Activated naive CD8-positive, alpha-beta T cell treated with anti-CD3 and anti-CD28 coated beads, Interleukin-2, amount 50 U/mL, for 24 hours (primary cell): ENCODE measurements around the gene WNT4.

ENCODE experiments used
- ATAC-seq: fragments of 150-1000 bp; cut with Tn5 transposase; one replicate; pipeline ENCODE4 v1.10.0; 2021
- DNase-seq: peaks from one replicate; pipeline ENCODE4 v3.0.0; 2021
- H3K27ac Mint-ChIP-seq: one replicate; pipeline ENCODE4 v1.8.0; 2021; ENCODE audit warnings: mild to moderate bottlenecking, mixed read lengths
- H3K27me3 Mint-ChIP-seq: one replicate; pipeline ENCODE4 v1.8.0; 2021; ENCODE audit warnings: mixed read lengths
- H3K36me3 Mint-ChIP-seq: one replicate; pipeline ENCODE4 v1.8.0; 2021; ENCODE audit warnings: low read depth, mixed read lengths
- H3K4me1 Mint-ChIP-seq: one replicate; pipeline ENCODE4 v1.8.0; 2021; ENCODE audit warnings: mixed read lengths
- H3K4me3 Mint-ChIP-seq: one replicate; pipeline ENCODE4 v1.8.0; 2021; ENCODE audit warnings: mild to moderate bottlenecking, moderate library complexity, mixed read lengths
- H3K9me3 Mint-ChIP-seq: one replicate; pipeline ENCODE4 v1.8.0; 2021; ENCODE audit warnings: mixed read lengths

Gene WNT4

DNA sequence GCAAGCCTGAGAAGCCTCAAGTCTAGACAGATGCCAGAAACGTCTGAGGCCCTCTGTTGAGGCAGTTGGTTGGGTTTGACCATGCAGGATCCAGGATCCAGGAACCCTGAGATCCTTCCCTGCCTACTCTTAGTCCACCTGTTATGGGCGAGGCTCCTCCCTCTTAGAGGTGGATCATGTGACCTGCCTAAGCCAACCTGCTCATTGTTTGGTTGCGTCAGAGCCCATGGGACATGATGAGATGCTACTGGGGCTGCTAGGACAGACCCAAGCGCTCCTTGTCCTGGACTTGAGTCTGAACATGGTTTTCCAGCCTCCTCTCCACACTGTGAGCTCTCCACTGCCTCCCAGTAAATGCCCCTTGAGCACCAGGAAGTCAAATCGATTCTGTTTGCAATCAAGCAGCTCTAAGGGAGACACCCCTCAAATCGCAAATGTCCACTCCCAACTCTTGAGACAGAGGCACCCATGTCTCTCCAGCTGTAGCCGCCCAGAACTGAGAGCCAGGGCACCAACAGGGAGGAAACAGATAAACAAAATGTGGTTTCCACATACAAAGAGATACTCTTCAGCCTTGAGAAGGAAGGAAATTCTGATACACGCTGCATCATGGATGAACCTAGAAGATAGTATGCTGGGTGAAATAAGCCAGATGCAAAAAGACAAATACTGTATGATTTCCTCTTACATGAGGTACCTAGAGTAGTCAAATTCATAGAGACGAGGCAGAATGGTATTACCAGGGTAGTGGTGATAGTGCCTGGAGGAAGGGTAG lies 31.7 kb upstream of the WNT4 start:
- peaks cover 14% of the 10 kb centered on the region for H3K27me3 Mint-ChIP-seq
- no peak overlapping the region for H3K4me3 Mint-ChIP-seq
- H3K27ac Mint-ChIP-seq, result no peak overlapping the region
- H3K4me1 Mint-ChIP-seq, result peaks cover 27% of the 10 kb centered on the region
- no peaks in the 10 kb centered on the region for H3K9me3 Mint-ChIP-seq
- no peak for ATAC-seq
- DNase-seq, result no peak
- H3K36me3 Mint-ChIP-seq, result no peaks in the 10 kb centered on the region

DNA sequence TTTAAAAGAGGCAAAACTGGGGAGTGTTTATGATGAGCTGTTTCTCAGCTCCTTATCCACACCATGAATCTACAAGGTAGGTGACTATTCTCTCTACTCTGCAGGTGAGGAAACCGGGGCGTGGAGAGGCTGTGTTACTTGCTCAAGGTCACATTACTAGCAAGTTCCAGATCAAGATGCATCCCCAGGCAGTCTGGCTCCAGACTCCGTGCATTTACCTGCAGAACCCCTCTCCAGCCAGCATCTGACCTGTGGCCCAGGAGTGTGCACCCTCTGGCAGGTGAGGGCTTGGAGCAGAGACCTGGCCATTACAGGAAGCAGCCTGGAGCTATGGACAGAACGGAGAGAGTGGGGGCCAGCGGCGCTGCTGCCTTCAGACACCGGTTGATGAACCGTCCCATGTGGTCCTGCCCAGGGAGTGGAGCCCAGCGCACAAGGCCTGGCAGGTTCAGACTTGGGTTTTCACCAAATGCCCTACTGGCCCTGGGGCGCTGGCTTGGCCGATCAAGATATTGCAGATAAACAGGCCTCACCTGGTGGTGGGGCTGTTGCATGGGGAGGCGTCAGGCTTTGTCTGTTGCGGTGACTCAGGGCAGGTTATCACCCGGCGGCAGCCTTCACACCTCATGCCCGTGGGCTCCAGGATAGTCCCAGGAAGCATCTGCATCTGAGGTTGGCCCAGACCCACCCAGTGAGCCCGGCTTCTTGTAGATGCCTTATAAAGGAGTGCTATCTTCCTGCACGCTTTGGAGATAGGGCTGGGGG lies 29.2 kb upstream of the WNT4 start:
- no peaks in the 10 kb centered on the region for H3K36me3 Mint-ChIP-seq
- no peak for DNase-seq
- no peaks in the 10 kb centered on the region for H3K9me3 Mint-ChIP-seq
- H3K27me3 Mint-ChIP-seq, result peaks cover 11% of the 10 kb centered on the region
- no peak for ATAC-seq
- no peak overlapping the region for H3K27ac Mint-ChIP-seq
- peaks cover 16% of the 10 kb centered on the region for H3K4me1 Mint-ChIP-seq
- no peak overlapping the region for H3K4me3 Mint-ChIP-seq

DNA sequence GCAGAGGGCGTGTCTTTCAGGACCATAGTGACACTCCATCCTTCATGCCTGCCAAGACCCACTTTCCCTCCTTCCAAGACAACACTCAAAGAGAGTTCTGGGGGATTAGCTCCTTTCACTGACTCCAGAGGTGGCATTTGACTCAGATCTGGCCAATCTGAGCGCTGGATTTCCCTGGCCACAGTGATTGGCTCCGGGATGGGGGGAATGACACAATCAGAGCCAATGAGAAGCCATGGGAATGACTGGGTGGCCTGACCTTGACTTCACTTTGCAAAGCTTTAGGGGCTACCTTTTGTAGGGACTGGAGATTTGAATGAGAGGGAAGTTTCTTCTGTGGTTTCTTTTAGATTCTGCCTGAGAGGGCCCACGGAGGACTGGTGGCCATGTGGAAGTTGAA lies 26.9 kb upstream of the WNT4 start:
- Mint-ChIP-seq H3K9me3 (no peaks in the 10 kb centered on the region), H3K4me3 (no peak overlapping the region), H3K36me3 (no peaks in the 10 kb centered on the region), H3K4me1 (no peaks in the 10 kb centered on the region), H3K27ac (no peak overlapping the region), H3K27me3 (peaks cover 3% of the 10 kb centered on the region)
- ATAC-seq, result no peak
- no peak for DNase-seq

DNA sequence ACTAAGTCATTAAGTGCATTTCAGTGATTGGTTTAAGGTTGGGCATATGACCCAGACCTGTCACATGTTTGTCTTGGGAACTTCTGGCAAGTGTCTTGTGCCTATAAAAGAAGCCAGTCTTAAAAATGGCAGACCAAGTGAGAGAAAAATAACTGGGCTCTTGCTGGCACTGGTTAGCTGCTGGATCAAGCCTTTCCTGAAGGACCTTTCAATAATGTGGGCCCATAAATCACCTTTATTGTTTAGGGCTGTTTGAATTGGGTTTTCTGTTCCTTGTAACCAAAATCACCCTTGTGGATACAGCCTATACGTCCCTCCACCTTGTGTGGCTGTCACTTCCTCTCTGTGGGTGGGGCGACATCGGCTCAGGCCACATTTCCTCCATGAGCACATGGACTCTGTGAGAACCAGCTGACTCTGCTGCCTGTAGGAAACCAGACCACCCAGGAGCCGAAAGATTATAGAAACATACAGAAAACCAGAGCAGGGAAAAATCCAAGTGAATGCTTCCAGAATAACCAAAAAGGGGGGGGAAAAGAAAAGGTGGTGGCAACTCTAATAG lies 25.6 kb upstream of the WNT4 start:
- ATAC-seq, result no peak
- no peak overlapping the region for H3K27ac Mint-ChIP-seq
- no peaks in the 10 kb centered on the region for H3K9me3 Mint-ChIP-seq
- DNase-seq, result no peak
- peaks cover 3% of the 10 kb centered on the region for H3K27me3 Mint-ChIP-seq
- H3K36me3 Mint-ChIP-seq, result no peaks in the 10 kb centered on the region
- H3K4me3 Mint-ChIP-seq, result no peak overlapping the region
- H3K4me1 Mint-ChIP-seq, result no peaks in the 10 kb centered on the region

DNA sequence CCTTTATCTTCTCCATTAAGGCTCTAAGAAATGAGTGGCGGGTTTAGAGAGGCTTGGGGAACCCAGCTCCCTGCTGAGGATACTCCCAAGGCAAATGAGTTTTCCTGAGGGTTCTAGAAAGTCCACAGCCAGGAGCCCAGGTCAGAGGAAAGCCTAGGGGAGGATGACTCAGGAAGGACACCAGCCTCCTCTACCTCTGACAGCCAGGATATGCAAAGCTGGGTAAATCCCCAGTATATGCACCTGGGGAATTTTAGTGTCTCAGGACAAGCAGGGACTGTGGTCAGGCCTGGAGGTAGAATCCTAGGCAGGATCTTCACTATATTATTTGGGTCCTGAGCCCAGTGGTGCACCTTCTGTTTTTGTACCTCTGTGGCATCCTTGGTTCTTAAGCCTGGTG lies 23.5 kb upstream of the WNT4 start:
- no peak overlapping the region for H3K4me3 Mint-ChIP-seq
- H3K9me3 Mint-ChIP-seq, result no peaks in the 10 kb centered on the region
- H3K27ac Mint-ChIP-seq, result no peak overlapping the region
- H3K4me1 Mint-ChIP-seq, result no peaks in the 10 kb centered on the region
- ATAC-seq (no peak), DNase-seq (no peak)
- no peaks in the 10 kb centered on the region for H3K36me3 Mint-ChIP-seq
- H3K27me3 Mint-ChIP-seq, result peaks cover 1% of the 10 kb centered on the region

DNA sequence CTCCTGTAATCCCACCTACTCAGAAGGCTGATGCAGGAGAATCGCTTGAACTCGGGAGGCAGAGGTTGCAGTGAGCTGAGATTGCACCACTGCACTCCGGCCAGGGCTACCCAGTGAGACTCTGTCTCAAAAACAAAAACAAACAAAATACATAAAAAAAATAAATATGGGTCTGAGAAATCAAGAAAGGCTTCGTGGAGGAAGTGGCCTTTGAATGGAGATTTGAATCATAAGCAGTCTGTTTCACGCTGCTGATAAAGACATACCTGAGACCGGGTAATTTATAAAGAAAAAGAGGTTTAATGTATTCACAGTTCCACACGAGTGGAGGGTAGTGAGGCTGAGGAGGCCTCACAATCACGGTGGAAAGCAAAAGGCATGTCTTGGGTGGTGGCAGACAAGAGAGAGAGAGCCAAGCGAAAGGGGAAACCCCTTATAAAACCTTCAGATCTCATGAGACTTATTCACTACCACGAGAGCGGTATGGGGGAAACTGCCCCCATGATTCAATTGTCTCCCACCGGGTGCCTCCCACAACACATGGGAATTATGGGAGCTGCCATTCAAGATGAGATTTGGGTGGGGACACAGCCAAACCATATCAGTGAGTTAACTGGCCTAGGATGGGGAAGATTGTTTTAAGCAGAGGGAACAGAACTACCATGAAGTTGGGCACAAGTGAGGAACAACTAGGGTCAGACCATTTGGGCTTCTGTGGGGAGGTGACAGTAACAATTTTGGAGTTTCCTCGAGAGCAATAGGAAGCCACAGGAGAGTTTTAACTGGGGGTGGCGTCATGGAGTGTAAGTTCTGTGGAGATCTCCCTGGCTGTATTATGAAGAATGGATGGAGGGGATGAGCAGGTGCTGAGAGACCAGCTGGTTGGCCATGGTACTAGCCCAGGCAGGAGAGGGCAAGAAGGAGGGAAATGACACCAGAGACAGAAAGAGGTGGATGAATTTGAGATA lies 22.2 kb upstream of the WNT4 start:
- Mint-ChIP-seq H3K4me3 (no peak overlapping the region), H3K27me3 (no peaks in the 10 kb centered on the region), H3K36me3 (no peaks in the 10 kb centered on the region), H3K4me1 (no peaks in the 10 kb centered on the region), H3K27ac (no peak overlapping the region), H3K9me3 (no peaks in the 10 kb centered on the region)
- DNase-seq, result no peak
- ATAC-seq, result no peak

DNA sequence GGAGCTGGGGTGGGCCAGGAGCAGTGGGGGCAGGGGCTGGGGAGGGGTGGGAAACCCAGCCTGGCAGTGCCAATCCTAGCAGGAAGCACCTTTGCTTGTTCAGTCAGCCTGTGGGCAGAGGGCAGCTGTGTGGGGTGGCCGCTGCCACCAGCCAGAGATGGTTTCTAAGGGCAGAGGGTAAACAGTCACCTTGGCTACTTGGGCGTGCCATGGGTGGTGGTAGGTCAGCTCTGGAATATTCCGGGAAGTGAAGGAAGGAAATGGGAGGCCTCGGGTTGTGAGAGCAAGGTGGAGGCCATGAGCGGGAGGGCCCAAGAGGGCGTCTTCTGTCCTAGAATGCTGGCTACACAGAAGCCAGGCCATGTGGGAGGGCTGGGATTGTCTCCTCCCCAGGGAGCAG lies 20.7 kb upstream of the WNT4 start:
- Mint-ChIP-seq H3K27ac (no peak overlapping the region), H3K4me1 (no peaks in the 10 kb centered on the region), H3K36me3 (no peaks in the 10 kb centered on the region), H3K9me3 (no peaks in the 10 kb centered on the region), H3K27me3 (no peaks in the 10 kb centered on the region), H3K4me3 (no peak overlapping the region)
- DNase-seq, result no peak
- ATAC-seq, result no peak

DNA sequence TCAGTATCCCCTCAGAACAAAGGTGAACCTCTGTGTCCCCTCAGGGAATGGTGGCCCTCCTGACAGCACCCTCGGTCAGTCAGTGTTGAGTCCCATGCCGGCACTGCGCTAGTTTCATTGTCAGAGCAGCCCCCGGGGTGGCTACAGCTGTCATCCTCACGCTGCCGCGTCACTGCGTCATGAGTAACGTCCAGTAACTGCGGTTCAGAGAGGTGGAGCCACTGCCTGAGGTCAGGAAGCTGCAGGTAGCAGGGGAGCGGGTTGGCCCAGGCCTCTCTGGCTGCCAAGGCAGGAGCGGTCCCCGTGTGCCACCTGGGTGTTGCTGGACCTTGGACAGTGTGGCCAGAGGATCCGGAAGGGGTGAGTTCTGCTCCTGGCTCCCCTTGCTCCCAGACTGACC lies 20.2 kb upstream of the WNT4 start:
- DNase-seq (no peak), ATAC-seq (no peak)
- Mint-ChIP-seq H3K27me3 (no peaks in the 10 kb centered on the region), H3K4me1 (no peaks in the 10 kb centered on the region), H3K9me3 (no peaks in the 10 kb centered on the region), H3K27ac (no peak overlapping the region), H3K4me3 (no peak overlapping the region), H3K36me3 (no peaks in the 10 kb centered on the region)

DNA sequence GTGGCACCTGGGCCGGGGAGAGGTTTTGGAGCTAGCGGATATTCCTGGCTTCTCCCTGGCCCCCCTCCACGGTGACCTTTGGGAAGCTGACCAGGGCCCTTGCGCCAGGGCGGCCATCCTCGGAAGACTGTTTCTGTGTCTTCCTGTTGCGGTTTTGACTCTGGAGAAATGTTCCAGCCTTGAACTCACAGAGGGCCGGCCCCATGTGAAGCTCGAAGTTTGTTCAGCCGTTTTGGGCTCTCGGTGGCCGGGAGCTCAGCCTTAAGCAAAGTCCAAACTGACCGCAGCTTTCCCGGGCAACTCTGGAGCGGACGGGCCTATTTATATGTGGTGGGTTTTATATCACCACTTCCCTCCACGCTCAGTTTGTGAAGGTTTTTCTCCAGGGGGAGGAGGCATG lies 17.0 kb upstream of the WNT4 start:
- DNase-seq, result no peak
- no peaks in the 10 kb centered on the region for H3K36me3 Mint-ChIP-seq
- no peak overlapping the region for H3K4me3 Mint-ChIP-seq
- H3K27ac Mint-ChIP-seq, result no peak overlapping the region
- H3K9me3 Mint-ChIP-seq, result no peaks in the 10 kb centered on the region
- H3K27me3 Mint-ChIP-seq, result peaks cover 7% of the 10 kb centered on the region
- no peak for ATAC-seq
- no peaks in the 10 kb centered on the region for H3K4me1 Mint-ChIP-seq

DNA sequence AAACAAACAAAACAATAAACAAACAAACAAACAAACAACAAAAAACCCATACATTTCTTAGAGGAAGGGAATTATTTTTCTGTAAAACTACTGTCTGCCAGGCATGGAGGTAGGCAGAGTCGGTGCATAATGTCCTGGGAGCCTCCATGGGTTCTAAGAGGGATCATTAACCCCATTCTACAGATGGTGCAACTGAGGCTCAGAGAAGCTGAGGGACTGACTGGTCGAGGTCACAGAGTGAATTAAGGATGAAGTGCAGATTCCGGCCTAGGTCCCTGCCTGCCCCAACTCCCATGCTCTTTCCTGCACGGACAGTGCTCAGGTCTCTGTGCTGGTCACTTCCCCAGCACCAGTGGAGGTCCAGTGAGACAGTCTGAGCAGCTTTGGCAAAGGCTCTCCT lies 15.8 kb upstream of the WNT4 start:
- Mint-ChIP-seq H3K27me3 (peaks cover 8% of the 10 kb centered on the region), H3K4me1 (no peaks in the 10 kb centered on the region)
- no peak for ATAC-seq

DNA sequence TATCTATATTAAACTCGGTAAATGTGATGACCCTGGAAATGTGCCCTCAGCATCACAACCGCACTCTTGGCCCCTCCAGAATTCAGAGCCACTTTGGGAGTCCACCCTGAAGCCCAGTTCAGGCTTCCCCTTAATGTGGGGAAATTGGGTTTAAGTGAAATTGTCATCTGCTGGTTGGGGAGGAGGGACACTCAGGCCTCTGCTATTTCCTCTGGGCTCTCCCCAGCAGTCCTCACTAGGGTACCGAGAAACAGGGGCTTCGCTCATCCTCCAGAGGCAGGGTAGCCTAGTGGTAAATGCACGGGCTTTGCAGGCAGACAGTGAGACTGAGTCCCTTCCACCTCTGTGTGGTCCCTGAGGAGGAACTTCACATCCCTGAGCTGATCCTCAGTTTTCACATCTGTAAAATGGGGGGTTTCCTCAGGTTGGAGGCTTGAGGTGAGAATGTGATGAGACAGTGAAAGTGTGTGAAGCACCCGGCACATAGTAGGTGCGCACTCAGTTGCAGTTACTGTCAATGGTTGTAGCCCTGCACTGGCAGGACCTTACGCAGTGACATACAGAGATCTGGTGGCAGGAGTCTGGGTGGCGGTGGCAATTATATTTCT lies 14.6 kb upstream of the WNT4 start:
- H3K4me3 Mint-ChIP-seq, result no peak overlapping the region
- no peaks in the 10 kb centered on the region for H3K36me3 Mint-ChIP-seq
- no peaks in the 10 kb centered on the region for H3K9me3 Mint-ChIP-seq
- no peaks in the 10 kb centered on the region for H3K4me1 Mint-ChIP-seq
- H3K27ac Mint-ChIP-seq, result no peak overlapping the region
- no peak for DNase-seq
- ATAC-seq, result no peak
- peaks cover 13% of the 10 kb centered on the region for H3K27me3 Mint-ChIP-seq

More for the DNA sequence above, 15.8 kb upstream of the WNT4 start:
- no peak overlapping the region for H3K27ac Mint-ChIP-seq
- DNase-seq, result no peak
- H3K9me3 Mint-ChIP-seq, result no peaks in the 10 kb centered on the region
- no peaks in the 10 kb centered on the region for H3K36me3 Mint-ChIP-seq
- H3K4me3 Mint-ChIP-seq, result no peak overlapping the region

DNA sequence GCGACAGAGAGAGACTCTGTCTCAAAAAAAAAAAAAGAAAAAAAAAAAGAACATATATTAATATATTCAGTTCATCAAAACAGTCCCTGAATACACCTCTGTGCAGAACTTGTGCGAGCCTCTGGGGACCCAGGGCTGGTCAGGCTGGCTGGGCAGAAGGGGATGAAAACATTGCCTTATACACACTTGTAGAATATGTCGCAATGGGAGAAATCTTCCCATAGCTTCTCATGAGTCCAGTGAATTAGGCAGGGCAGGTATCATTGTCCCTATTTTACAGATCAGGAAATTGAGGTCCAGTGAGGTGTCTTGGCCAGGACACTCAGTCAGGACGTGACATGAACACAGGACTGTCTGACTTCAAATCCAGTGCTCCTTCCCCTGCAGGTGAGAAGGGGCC lies 12.6 kb upstream of the WNT4 start:
- Mint-ChIP-seq H3K36me3 (no peaks in the 10 kb centered on the region), H3K4me3 (no peak overlapping the region), H3K4me1 (no peaks in the 10 kb centered on the region), H3K9me3 (no peaks in the 10 kb centered on the region), H3K27me3 (peaks cover 18% of the 10 kb centered on the region), H3K27ac (no peak overlapping the region)
- no peak for DNase-seq
- ATAC-seq, result no peak

DNA sequence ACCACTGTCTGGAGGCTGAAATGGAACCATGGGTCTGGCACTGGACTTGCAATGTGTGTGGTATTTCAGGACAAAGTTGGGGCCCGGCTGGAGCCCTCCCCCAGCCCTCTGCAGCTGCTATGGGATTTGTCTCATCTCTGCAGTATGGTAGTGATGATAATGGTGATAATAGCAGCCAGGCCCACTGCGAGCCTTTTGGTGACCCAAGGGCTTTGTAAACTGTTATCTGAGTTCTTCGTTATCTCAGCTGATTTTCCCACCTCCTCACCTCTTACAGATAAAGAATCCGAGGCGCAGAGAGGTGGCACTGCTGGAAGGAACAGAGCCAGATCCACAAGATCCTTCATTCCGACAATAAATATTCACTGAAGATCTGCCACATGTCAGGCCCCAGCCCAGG lies 11.7 kb upstream of the WNT4 start:
- no peak for DNase-seq
- Mint-ChIP-seq H3K27me3 (peaks cover 24% of the 10 kb centered on the region), H3K36me3 (no peaks in the 10 kb centered on the region), H3K27ac (no peak overlapping the region), H3K4me3 (no peak overlapping the region), H3K9me3 (no peaks in the 10 kb centered on the region), H3K4me1 (no peaks in the 10 kb centered on the region)
- no peak for ATAC-seq
